GM18498 (cell line): ENCODE results near the gene TBP.
A peak's percentile ranks its signal among the peaks of the same experiment; 100 is the strongest.

ENCODE experiments used
- ATAC-seq: cut with Tn5 transposase; IDR thresholded peaks from one replicate; pipeline ENCODE4 v1.9.1; 2021; ENCODE audit warnings: mild to moderate bottlenecking, moderate library complexity; ENCODE audit not compliant: unreplicated experiment

Gene TBP

GRCh38 chr6:170533792-170534191, 20.4 kb upstream of the TBP start:
- no peak for ATAC-seq

DNA sequence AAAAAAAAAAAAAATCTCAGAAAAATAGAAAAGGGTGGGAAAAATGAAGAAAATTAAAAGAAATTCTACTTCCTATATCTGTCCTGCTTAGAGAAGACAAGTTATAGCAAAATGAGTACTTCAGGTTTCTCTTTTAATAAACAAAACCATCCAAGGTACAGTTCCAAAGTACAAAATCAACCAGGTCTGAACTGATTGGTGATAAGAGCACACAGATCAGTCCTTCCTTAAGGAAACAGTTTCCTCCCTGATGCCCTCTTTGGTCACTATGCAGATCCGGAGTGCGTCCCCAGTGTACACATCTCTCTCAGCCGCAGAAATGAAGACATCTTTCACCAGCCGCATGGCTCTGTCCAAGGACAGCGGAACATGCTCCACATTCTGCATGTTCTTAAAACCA, 19.2 kb upstream of the TBP start:
- no peak for ATAC-seq

GRCh38 chr6:170536671-170537070, 17.5 kb upstream of the TBP start:
- ATAC-seq: no peak

DNA sequence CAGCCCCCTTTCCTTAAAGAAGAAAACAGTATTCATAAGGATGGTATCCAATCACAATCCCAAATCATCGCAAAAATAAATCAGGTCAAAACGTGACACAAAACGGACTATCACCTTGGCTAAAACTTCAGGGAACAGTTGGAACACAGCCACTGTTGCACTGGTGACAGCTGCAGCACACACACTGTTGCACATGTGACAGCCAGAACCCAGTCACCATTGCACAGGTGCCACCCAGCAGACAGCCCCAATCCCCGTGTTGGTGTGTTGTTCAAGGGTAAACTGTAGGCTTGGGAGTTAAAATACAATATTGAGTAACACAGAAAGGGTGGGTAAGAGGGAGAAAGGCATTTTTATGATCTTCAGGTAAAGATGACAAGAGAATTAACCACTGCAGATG, 16.8 kb upstream of the TBP start:
- no peak for ATAC-seq

DNA sequence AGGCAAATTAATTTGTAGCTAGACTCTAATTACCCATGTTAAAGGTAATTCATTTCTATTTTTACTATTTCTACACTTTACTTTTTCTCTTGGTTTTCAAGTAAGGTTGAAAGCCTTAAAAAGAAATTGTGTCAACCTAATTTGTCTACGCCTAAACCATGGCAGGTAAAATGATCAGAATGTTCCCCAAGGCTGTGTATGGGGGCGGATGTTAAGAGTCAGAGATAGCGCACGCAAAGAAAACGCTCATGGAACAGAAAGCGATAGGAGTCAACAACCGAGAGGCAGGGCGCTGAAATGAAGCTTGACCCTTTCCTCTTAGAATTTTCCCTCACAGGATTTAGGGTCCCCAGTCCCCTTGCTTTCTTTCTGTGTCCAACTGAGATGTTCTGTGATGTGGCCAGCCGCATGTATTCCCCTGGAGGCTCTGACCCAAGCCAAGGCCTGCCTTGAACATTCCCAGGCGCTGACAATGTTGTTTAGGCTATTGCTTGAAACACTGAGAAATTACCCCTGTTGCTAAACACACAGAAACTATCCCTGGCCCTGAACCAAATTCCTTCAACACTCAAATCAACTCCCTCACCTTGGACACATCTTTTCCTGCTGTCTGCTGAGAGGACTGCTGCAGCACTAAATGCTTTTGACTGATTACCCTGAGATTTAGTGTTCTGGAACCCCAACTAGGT, 12.0 kb upstream of the TBP start:
- no peak for ATAC-seq

DNA sequence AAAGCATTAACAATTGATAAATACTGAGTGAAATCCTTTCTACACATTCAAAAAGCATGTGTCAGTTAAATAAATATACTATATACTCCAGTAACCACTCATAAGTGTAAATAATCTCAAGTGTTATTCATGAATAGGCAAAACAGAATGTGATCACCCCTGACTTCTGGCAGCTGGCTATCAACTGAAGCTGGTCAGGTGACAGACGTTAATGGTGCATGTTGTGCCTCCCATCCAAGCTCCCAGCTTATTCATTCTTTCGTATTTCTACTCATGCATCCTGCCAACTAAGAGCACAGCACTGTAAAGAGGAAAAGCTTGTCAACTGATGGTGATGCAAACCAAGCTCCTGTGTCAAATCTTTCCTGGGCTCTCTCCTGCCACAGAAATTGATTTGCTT, 8.8 kb upstream of the TBP start:
- ATAC-seq: no peak

DNA sequence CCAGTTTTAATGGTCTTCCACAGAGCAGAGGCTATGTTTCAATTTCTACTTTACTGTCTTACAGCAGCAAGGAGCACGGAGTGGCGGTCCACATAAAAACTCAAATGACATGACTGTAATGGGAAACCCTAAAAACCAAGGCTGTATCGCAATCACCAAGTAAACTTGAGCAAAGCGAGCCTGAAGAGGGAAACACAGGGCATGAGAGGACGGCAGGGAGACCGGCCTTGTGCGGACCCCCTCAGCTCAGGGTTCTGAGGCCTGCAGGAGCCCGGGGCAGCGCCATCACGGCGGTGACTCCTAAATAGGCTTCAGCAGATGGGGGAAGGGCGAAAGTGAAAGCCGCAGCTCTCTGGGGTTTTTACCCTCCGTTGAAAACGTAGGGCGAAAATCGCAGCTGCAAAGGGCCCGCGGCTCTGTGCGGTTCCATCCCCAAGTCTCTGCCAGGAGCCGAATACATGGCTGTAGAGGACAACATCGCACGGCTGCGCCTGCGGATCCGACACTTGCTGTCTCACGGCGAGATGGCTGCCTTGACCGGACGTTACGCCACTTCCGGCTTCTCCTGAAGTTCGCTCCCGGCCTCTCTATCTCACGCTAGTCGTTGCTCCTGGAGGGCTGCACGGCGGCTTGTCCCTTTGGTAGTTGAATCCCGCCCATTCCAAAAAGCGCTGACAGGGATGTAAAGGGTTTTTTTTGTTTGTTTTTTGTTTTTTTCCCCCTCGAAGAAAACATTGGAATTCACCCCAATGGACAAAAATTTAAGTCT, 1.2 kb upstream of the TBP start, which contains the start of gene PSMB1:
Gene PSMB1, minus strand, starts transcription at position 543 of the 769 bp plus-strand sequence. Its CDS starts 65 bp downstream, at position 478.
- ATAC-seq: peak; percentile 57

DNA sequence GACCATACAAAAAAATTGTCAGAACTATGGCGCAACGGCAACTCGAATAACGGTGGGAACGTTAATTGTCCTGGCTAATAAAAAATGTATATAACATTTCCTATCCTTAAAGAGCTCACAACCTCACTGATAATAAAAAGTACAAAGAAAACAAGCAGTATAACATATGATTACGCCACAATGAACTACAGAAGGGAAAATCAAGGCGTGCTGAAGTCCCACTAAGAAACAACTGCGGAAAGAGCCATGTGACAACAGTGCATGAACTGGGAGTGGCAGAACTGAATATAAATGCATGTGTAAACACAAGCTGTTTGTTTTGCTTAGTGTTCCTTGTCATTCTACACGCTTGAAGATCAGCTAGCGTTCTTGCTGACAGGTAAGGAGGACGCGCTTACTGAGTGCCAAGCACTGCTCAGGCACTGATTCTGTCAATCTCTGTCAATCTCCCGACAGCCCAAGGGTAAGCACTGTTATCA, 596 bp upstream of the TBP start:
- ATAC-seq: peak; percentile 44

DNA sequence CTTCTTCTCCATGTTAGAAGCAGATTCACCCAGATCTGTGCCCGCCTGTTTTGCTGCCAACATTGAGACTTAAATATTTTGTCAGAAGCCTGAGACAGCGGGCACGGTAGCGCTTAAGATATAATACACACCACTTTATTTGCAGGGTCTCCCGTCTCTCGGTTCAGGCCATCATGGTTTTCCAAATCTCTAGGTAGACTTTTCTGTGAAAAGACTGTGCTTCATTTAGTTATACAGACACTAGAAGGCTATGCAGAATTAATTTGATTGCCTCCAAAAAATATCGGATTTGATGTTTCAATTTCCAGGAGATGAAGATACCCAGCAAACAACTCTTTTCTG, 598 bp downstream of the TBP start:
- ATAC-seq: no peak

DNA sequence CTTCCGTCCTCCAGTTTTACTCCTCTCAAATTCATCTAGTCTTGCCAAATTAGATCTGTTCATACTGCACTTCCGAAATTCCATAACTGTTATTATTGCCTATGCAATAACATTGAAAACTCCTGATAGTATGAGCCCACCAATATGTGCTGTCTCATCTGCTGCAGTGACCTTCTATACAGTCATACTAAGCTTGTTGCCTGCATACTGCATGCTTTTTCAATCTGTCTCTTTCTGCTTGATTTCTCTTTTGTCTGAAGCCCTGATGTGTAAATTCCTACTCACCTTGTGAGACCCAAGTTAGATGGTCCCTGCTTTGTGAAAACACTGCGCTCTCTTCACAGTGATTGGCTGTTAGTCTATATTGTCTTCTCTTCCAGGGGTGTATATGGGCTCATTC, 1.1 kb downstream of the TBP start:
- ATAC-seq: no peak

DNA sequence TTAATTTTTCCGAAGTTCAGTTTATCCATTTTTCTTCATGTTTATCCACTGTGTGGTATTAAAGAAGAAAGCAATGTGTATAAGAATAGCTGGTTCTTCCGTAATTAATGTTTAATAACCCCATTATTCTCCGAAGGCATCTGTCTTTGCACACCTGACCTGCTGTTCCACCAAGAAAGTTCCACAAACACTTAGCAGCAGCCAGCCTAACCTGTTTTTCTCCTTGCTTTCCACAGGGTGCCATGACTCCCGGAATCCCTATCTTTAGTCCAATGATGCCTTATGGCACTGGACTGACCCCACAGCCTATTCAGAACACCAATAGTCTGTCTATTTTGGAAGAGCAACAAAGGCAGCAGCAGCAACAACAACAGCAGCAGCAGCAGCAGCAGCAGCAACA, 7.4 kb downstream of the TBP start:
- ATAC-seq: no peak

DNA sequence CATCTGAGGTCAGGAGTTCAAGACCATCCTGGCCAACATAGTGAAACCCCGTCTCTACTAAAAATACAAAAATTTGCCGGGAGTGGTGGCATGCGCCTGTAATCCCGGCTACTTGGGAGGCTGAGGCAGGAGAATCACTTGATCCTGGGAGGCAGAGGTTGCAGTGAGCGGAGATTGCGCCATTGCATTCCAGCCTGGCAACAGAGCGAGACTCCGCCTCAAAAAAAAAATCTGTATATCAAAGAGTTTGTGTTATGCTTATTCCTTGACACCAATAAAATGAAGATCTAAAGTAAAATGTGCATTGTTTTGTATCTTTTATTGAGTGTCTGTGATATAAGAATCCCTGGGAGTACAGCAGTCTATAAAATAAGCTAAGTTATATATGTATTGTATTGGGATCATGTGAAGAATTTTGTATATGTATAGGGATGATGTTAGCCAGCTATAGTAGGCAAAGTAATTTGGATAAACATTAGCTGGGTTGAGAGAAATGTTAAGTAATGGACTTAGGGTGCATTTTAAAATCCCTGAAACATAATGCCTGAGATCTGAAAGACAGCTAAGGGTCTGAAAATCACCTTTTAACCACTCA, 10.9 kb downstream of the TBP start:
- no peak for ATAC-seq

DNA sequence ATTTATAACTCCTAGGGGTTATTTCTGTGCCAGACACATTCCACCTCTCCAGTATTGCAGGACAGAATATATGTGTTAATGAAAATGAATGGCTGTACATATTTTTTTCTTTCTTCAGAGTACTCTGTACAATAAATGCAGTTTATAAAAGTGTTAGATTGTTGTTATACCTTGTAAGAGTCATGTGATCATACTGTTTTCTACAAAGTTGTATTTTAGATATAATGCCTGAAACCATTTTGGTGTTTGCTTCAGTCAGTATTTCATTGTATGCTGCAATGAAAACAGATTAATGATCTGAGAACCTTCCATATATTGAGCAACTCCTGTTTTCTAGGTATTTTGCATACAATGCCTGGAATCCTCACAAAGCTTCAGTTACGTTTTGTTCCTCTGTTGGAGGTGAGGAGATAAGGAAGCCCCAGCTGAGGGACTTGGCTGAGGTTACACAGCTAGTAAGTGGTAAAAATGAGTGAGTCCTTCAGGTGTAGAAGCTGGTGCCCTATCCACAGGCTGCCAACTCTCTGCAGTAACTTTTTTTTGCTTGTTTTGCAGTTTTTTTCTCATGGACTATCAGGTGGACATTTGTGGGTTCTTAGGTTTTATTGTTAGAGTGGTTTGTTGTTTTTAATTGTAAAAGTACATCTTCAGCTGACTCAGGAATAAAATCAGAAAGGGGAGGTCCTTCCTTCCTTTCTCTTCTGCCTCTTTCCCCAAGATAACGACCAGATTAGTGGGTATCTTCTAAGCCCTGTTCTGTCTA, 18.7 kb downstream of the TBP start:
- no peak for ATAC-seq

GRCh38 chr6:170575250-170575649, 21.1 kb downstream of the TBP start:
- no peak for ATAC-seq

GRCh38 chr6:170578909-170579308, 24.7 kb downstream of the TBP start:
- no peak for ATAC-seq

- peak; percentile 1 for ATAC-seq
These were observed 29.6 kb downstream of the TBP start for GRCh38 chr6:170583756-170584180.

DNA sequence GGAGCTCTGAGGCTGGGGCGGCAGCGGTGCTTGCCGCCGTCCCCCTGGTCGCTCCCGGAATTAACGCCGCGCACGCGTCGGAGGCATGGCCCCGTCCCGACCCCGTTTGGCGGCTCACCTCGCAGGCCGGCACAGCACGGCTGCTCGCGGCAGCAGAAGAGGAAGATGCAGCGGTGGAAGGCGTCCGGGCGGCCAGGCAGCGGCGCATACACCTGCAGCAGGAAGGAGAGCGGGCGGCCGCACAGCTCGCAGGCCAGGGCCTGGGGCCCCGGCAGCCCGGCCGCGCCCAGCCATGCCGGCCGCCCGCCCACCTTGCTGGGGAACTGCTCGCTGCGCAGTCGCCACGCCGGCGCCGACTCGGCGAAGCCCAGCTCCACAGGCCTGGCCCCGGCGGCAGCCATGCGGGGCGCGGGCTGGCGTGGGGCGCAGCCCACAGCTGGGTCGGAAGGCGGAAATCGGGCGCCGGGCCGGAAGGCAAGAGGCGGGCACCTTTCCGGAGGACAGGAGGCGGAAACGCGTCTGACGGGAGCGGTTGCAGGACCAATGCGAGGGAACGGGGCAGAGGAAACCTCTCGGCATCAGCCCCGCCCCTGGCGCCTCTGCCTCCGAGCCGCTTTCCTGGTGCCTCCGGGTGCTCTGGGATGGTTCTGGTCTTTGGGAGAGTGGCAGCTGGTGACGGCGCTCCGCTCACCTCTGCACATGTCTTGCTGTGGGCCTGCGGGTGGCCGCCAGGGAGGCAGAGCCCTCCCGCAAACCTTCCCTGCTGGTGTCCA, 30.2 kb downstream of the TBP start, which contains the start of gene PDCD2:
Gene PDCD2, minus strand, starts transcription at position 457 of the 773 bp plus-strand sequence. Its CDS starts 56 bp downstream, at position 401.
- ATAC-seq: peak; percentile 98

GRCh38 chr6:170584954-170585498, 30.9 kb downstream of the TBP start:
- peak; percentile 35 for ATAC-seq

GRCh38 chr6:170590725-170591124, 36.6 kb downstream of the TBP start:
- no peak for ATAC-seq

DNA sequence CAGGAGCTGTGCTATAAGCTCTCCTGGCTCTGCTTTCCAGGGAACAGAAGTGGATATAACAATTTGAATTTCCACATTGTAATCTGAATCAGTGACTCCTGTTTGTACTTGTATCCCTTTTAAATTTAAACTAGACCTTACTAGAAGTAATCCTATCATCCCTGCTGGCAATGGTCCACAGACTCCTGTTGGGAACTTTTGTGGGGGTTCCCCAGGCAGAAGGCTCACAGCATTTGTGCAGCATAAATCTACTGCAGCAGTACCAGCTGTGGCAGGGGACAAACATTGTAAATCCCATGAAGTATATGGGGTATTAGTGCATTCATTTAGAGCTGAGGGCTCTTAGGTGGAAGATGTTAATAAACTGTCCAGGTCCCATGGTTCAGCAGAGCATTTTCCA, 42.3 kb downstream of the TBP start:
- no peak for ATAC-seq
